GM12892 (cell line): ENCODE data around the gene SGCE.

Experiments
- POLR2A ChIP-seq: IDR thresholded peaks from 2 replicates; pipeline ENCODE4 v1.6.1; 2011; ENCODE audit warnings: low read depth, low read length, control low read depth
- POLR2AphosphoS5 ChIP-seq: IDR thresholded peaks from 2 replicates; pipeline ENCODE4 v1.6.1; 2011; ENCODE audit warnings: low read depth, low read length, control low read depth
- TAF1 ChIP-seq: IDR thresholded peaks from 2 replicates; pipeline ENCODE4 v1.6.1; 2011; ENCODE audit warnings: low read depth, mild to moderate bottlenecking, control low read depth, low read length, borderline replicate concordance

GRCh38 chr7:94591176-94591575 is 64.8 kb downstream of the SGCE start:
- no peak for TF ChIP-seq POLR2A
- no peak for TF ChIP-seq POLR2AphosphoS5
- TF ChIP-seq TAF1 = no peak
